Hematopoietic multipotent progenitor cell (in vitro differentiated cells): ENCODE data around the gene UBE3C. TPM values are rescaled to one million over a fixed set of nuclear protein-coding genes. Genes with fewer than 3 reads are reported as not detected.

Experiments used
- DNase-seq, 3 donors: peaks; one replicate each; pipeline ENCODE4 v3.0.0-alpha.2; 2011 to 2015; ENCODE audit warnings: low read depth in 2 of 3, low spot score in 2 of 3
- total RNA-seq: library from RNA; depleted of rRNA; stranded (reverse); fragments of >200 nt; gene quantifications from one replicate; pipeline ENCODE4 v1.2.3, GENCODE V29; 2012

UBE3C gene
- total RNA-seq, 1 donor: 24.8 TPM

DNA sequence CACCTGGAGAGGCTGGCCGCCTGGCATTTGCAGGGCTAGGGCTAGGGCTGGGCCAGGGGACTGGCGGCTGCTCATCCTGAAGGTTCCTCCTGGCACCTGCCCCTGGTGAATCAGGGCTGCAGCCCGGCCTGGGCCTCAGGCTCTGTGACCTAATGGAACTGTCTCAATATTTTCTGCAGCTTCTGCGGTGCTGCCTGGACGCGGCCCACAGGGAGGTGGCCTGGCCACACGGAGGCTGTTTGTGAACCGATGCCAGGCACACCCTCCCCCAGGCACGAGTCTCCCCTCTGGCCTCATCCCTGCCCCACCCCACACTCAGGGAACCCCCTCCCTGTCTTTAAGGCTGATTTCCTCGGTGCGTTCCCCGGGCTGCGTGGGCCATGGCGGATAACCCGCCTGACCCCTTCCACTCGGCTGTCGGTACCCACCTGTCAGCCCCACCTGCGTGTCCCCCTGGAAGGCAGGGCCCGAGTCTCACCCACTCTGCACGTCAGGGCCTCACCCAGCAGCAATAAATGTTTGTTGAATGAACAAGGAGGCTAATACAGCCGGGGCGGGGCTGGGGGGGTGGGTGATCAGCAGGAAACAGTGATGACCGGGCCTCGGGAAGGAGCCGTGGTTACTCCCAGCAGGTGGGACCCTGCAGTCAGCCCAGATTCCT, 143.5 kb downstream of the UBE3C start:
- DNase-seq: no peak

DNA sequence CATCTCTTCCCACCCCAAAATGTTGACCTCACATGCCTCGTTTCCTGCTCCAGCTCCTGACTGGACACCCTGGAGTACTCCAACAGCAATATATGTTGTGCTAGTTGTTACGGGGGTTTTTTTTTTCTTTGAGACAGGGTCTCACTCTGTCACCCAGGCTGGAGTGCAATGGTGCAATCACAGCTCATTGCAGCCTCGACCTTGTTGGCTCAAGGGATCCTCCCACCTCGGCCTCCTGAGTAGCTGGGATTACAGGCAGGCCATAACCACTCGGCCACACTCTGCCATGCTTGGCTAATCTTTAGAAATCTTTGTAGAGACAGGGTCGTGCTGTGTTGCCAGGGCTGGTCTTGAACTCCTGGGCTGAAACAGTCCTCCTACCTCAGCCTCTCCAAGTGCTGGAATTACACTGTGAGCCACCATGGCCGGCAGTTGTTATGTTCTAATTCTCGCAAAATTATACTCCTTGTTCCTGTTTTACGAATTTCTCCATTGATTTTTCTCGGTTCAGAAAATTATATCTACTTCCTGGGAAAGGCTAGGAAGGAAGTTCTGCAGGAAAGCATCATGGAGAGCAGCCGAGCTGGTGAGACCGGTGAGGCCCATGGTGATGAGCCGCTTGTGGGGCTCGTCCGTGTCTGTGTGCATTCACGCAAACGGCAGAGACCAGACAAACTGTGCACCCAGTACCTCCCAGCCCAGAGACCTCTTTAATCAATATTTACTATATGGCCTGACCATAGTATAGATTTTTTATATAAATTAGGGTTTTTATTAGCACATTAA, 145.7 kb downstream of the UBE3C start:
- no peak for DNase-seq

DNA sequence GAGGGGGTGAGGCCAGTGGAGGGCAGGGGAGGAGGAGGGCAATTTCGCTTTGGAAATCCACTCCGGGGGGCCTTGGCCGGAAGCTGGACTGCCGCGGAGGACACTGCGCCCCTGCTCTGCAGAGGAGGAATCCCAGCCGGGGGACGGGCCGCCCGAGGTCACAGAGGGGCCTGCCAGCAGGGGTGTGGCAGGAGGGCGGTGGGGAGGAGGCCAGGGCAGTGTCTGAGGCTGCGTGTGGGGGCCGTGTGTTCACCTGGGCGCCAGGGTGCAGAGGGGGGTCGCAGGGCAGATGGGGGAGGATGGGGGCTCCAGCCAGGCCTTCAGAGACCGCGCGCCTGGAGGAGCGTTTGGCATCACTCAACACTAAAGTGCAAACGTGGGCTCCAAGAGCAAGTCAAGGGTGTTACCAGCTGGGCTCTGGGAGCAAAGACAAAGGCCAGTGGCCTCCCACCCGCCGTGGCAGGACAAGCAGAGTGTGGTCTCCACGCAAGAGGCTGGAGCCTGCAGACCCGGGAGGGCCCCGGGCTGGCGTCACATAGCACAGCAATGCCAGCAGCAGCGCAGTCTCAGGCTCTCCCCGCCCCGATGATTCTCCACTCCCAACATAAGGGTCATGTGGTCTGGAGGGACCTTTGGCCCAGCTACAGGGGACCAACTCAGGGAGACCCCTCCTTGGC, 152.8 kb downstream of the UBE3C start:
- DNase-seq: no peak

DNA sequence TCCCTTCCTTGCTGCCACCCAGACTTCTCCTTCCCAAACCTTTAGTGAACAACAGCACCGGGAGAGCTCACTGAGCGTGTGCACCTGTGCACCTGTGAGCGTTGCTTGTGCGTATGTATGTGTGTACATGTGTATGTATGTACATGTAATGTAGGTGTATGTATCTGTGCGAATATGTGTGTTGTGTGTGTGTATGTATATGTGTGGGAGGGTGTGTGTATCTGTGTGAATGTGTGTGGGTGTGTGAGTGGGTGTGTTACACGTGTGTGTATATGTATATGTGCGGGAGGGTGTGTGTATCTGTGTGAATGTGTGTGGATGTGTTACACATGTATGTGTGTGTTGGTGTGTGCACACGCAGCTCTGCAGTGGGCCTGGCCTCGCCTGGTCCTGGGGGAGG, 153.5 kb downstream of the UBE3C start:
- DNase-seq: no peak

DNA sequence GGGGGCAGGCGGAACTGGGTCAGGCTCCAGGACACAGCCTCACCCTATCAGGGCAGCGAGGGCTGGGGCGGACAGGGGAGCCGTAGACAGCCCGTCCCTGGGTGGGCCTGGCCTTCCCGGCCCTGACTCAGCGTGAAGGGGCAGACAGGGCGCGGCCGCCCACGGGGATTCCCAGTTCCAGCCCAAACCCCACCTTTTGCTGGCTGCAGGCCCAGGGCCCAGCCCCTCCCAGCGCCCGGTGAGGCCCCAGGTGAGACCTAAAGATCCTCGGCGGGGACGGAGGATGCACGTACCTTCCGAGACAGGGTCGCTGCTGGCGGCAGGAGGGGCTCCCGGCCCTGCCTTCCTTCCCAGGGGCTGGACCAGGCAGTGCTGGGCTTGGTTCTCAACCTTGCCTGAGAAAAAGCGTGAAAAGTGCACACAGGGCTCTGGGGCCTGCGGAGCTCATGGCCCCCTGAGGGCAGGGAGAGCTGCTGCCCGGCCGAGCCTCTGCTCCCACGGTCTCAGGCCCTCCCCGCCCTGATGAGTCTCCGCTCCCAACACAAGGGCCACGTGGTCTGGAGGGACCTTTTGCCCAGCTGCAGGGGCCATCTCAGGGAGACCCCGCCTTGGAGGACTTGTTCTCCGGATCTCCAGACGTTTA, 154.2 kb downstream of the UBE3C start:
- DNase-seq: no peak

DNA sequence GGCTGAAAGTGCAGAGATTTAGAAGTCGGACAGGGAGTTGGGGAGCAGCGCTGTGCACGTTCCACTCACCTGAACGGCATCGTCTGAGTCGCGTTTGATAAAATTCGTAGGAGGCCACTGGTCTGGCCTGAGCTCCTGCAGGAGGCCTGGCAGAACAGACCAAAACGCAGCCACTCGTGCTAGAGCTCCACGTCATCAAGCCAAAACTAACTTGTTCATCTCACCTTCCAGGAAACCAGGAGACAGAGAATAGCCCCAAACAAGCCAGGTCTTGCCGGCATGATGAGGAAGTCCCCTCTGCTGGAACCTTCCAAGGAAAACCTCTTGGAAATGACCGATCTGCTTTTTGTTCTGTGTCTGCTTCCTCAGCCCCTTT, 154.7 kb downstream of the UBE3C start:
- DNase-seq: no peak

DNA sequence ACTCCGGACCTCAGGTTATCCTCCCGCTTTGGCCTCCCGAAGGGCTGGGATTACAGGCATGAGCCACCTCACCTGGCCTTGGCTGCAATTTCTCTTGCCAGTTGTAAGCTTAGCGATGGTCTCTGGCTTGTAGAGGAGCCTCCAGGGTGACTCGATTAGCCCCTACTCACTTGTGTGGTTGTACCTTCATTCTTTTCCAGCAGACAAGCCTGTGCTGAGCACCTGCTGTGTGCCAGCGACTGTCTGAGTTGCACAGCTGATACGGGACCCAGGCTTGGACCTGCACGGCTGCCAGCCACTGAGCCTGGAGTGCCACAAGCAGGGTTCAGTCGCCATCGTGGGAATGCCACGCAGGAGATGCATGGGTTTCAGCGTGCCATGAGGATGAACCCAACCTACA, 156.0 kb downstream of the UBE3C start:
- DNase-seq: no peak

DNA sequence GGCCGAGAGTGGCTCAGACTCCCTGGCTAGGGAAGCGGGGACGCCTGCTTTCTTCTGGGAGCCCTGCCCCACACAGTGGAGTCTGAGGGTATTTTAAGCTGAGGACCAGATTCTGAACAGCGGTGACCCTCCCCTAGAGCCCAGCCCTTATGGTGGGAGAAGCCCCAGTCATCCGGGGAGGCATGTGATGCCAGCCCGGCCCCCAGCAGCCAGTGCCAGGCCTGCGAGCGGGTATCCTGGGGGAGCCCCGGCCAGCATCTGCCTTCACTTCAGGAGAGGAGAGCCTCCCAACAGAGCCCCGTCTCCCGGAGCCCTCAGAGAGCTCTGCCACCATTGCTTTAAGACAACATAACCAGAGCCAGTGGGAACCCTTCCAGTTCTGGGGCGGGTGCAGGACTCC, 156.6 kb downstream of the UBE3C start:
- DNase-seq: no peak

DNA sequence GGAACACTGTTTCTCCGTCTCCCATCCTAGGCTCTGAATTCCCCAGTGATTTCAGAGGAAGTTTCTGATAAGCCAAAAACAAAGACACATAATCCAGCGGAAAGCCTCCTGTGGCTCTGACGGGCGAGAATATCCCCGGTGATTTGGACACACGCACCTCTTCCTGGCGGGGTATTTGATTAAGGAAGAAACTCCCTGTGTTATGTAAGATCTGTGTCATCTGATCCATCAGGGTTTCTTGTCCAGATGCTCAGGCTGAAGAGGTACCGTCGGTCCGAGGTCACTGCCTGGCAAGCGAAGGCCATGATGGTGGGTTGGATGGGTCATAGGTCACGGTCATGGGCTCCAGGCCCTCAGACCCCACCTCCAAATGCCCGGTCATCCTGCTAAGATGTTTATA, 158.5 kb downstream of the UBE3C start:
- no peak for DNase-seq

DNA sequence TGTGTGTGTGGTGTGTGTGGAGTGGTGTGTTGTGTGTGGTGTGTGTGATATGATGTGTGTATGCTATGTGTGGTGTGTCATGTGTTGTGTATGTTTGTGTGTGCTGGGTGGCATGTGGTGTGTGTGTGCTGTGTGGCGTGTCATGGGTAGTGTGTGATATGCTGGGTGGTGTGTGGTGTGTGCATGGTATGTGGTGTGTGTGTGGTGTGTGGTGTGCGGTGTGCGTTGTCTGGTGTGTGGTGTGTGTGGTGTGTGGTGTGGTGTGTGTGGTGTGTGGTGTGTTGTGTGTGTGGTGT, 160.5 kb downstream of the UBE3C start:
- no peak for DNase-seq

DNA sequence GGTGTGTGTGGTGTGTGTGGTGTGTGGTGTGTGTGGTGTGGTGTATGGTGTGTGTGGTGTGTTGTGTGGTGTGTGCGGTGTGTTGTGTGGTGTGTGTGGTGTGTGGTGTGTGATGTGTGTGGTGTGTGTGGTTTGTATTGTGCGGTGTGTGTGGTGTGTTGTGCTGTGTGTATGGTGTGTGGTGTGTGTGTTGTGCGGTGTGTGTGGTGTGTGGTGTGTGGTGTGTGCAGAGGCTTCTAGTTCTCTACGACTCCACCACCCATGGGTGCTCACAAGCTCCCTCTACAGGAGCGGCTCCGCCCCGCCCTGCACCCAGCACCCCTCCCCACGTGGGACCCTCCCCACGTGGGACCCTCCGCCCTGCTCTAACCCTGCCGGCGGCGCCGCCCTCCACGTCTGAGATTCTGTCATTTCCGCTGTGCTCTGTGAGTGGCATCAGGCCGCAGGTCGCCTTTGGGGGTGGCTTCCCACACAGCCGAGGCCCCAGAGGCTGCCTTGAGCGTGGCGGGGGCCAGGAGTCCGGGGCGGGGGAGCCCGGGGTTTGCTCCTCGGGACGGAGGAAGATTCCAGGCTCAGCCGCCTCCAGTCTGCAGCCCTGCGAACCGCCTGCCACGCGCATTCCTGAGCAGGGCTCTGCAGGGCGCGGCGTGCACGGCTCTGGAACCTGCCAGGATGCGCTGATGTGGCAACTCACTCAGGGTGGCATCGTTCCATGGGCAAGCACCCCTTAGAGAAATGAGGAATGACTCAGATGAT, 161.1 kb downstream of the UBE3C start:
- peak in 2 of 3 donors; percentile 57 to 67 for DNase-seq

DNA sequence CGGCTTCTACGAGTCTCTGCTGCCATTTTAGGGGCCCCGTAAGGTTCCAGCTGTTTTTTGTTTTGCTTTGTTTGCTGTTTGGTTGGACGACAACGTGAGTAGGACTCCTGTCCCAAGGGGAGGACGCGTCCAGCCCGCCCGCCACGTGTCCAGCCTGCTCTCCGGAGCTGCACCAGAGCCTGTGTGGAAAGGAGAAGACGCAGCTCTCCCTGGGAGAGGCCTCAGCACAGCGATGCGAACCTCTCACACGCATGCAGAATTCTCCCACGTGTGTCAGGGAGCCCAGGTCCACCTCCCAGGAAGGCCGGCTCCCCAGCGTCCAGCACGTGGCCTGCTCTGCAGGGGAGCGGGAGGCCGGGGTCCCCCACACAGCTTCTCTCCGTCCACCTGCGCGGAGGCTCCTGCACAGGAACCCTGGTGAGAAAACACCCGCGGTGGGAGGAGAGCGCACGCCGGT, 161.7 kb downstream of the UBE3C start:
- DNase-seq: no peak

DNA sequence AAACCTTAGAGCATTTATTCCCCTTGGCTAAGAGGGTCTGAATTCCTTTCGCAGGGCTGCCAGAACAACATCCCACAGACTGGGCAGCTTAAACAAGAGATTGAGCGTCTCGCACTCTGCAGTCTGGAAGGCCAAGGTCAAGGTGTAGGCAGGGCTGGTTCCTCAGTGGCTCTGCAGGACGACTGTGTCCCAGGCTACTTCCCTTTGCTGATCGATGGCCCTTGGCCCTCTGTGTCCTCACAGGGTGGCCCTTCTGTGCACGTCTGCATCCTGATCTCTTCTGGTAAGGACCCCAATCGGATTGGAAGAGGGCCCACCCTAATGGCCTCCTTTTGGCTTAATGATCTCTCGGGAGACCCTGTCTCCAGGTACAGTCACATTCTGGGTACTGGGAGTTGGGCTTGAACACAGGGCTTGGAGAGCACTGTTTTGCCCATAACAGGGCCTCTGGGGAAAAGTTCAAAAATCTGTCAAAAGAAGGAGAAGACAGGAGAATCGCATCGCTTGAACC, 162.9 kb downstream of the UBE3C start:
- no peak for DNase-seq

DNA sequence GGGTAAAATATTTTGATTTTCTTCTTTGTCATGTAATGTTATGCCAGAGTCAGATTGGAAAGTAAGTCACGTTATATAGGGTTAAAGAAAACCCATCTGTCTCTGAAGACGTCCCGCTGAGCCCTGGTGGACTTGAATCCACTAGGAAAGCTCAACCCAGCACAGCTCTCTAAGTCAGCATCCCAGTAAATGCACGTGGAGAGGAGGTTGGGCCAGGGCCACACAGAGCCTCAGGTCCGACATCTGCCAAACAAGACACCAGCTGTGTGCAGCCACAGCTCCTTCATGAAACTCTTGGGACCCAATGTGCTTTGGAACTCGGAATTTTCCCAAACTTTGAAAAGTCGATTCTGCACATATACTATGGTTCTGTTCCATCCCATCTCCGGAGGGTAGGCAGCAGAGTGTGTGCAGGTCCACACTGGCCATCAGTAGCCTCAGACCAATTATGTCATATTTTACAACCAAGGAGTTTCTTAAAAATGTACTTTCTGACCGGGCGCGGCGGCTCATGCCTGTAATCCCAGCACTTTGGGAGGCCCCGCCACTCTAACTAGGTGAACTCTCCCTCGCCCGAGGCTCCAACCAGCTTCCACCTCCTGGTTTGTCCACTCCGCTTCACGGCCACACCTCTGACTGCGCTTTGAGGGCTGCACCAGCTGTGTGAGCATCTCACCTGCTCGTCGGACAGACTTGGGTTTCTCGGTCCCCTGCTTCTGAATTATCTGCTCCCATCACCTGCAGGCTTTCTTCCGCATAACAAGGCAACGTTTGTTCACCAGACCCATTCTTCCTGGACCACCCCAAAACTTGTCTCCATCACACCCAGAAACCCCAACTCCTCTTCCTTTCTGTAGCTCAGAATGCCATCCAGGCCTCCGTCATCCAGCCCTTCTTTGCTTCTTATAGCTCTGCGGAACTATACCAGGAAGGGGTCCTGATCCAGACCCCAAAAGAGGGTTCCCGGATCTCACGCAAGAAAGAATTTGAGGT, 168.4 kb downstream of the UBE3C start:
- no peak for DNase-seq

DNA sequence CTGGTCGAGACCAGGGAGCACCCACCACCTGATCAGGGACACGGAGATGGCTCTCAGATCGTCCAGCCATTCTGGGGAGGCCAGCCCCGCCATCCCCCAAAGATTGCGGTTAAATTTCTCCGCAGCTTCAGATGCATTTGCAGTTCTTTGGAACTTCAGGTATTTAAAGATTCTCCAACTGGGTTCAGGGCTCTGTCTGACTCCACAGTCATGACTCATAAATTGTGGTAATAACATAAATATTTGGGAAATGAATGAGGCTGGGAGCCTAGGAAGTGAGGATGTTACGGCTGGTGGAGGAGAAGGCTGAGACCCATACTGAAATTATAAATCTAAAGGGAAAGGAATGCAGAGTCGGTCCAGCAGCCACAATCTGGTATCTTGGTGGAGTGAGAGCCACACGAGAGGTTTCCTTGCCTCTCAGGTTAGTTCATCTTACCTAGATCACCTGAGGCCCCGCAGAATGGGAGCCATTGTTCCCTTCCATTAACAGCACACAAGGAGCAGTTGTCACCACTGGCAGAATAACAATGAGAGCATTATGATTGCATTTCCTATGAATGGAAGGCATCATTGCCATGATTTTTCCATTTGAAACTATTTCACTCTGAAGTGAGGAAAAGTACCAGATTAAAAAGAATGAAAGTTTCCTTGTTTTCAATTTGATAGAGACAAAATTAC, 171.4 kb downstream of the UBE3C start:
- DNase-seq: no peak

DNA sequence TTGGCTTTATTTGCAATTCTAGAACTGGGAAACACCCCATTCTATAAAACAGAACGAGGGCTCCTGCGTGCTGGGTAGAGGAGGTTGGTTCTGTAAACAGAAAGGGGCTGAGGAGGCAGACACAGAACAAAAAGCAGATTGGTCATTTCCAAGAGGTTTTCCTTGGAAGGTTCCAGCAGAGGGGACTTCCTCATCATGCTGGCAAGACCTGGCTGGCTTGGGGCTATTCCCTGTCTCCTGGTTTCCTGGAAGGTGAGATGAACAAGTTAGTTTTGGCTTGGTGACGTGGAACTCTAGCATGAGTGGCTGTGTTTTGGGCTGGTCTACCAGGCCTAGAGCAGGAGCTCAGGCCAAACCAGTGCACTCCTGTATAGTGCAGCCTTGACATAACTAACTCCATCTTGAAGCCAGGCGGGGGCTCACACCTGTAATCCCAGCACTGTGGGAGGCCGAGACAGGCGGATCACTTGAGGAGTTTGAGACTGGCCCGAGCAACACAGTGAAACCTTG, 172.0 kb downstream of the UBE3C start:
- DNase-seq: no peak

DNA sequence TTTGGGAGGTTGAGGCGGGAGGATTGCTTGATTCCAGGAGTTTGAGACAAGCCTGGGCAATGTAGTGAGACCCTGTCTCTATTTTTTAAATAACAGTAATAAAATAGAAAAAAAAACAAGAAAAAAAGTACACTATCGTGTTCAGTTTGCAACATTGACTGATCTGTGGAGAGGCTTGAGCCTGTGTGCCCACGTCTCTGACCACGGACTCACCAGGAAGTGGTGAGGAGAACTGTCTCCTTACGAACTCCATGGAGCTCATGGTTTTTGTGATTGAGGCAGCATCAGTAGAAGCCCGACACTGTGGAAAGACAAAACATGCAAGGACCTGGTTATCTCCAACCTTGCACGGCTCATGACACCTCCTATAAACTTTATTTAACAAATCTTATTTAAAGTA, 174.2 kb downstream of the UBE3C start:
- no peak for DNase-seq

DNA sequence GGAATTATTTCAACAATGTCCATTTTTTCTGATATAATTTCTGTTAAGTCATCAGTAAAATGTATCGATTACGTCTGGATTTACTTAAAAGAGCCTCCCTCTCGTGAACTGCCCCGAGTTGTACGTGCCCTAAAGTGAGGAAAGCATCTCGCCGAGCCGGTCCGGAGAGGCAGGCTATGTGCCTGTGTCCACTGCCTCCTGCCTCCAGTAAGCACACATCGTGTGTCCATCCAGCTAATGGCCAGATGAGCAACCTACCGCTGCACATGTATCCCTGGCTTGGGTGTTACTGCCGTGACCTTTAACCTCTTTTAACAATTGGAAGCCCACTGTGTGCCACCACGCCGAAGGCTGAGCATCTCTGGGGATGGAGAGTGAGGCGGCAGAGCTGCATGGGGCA, 174.9 kb downstream of the UBE3C start:
- DNase-seq: no peak
